ENCODE measurements around the gene UNC93A.
"Not testable (repeated sequence)": the region's sequence is repeated elsewhere in the genome, so short reads cannot be mapped to it uniquely, and the experiment has no call there.

Gene UNC93A

DNA sequence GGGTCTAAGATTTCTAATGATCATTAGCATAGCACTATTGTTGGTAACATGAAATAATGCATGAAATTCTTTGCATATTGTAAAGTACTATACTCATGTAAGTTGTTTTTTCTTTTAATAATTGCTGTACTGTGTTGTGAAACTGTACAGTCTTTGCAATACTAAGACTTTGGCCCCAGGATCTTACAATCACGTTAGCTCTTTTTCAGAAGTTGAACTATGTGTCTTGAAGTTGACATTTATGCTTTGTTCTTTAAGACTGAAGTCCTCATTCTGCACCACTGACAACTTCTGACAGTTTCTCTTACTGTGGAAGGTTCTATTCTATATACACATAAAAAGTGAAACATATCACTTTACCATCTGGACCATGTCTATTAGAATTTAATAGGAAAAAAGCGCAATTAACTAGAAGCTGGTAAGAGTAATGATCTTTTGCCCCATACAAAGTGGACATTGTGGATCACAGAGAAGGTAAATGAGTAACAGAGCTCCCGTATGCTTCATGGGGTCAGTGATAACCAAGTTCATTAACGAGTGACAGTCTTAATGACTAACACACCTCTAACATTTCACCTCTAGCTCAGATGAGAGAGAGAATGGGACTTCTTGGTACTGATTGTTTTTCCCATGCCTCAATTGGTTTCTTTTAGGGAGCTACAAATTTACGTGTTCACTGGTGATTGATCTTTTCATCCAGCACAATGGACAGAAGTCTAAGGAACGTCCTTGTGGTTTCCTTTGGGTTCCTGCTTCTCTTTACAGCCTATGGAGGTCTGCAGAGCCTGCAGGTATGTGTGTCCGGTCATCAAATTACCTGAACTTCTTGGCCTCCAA, at the start of gene UNC93A:
UNC93A (plus strand) TSS at position 530 of the 837 bp plus-strand sequence; CDS start at position 705, 175 bp downstream.
- no peak for DNase-seq (ENCODE audit: low spot score)

DNA sequence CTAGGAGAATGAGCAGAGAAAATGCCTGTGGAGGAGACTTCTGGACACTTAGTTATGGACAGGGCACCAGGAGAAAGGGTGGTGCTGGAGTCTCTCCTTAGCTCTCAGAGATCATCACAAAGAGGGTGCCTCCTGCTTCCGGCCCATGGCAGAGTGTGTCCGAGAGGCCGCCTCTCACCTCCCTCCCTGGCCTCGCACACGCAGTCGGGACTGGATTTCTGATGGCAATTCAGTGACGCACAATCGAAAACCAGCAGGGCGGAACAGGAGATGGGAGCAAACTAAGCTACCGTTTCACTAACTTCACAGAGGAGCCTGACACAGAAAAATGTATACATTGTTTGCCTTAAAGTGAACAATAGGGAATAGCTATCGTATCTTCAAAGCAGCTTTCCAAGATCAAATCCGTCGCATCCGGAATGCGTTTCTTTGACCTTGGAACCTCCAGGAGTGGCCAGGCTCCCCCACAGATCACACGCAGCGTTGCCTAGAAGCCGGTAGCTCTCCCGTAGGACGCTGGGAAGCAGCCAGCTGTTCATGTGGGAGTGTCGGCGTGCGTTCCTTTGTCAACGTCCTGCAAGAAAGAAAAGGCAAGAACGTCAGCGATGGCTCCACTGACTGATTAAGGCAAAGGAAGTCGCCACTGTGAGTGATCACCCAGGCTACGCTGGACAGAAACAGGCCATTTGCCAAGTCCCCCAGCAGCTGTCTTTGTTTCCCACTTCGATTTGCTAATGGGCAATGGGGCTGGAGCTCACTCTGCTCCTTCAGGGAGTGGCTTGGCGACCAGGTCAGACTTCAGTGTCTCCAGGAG, 49.6 kb upstream of the UNC93A start:
- DNase-seq (ENCODE audit: low spot score) = not testable (repeated sequence)

GRCh38 chr6:167242135-167242506, 49.0 kb upstream of the UNC93A start:
- not testable (repeated sequence) for DNase-seq (ENCODE audit: low spot score)

DNA sequence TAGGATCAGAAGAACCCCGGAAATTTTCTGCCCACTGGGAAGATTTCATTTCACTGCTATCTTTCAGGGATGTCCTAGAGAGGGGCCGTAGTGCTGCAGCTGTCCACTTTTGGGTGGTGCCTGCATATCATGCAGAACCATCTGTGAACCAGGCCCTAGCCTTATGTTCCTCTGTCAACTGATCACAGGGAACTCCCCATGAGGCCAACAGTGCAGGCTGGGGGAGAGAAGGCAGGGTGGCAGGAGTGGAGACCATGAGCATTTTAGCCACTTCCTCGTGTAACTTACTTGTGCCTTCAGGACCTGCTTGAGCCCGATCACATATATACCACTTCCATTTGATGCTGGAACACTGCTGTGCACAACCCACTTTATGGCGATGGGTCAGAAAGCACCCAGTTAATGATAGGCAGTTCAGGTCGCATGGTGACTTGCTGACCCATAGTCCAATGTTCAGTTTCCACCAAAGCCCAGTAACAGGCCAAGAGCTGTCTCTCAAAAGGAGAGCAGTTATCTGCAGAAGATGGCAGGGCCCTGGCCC, 48.5 kb upstream of the UNC93A start:
- DNase-seq (ENCODE audit: low spot score) = not testable (repeated sequence)

DNA sequence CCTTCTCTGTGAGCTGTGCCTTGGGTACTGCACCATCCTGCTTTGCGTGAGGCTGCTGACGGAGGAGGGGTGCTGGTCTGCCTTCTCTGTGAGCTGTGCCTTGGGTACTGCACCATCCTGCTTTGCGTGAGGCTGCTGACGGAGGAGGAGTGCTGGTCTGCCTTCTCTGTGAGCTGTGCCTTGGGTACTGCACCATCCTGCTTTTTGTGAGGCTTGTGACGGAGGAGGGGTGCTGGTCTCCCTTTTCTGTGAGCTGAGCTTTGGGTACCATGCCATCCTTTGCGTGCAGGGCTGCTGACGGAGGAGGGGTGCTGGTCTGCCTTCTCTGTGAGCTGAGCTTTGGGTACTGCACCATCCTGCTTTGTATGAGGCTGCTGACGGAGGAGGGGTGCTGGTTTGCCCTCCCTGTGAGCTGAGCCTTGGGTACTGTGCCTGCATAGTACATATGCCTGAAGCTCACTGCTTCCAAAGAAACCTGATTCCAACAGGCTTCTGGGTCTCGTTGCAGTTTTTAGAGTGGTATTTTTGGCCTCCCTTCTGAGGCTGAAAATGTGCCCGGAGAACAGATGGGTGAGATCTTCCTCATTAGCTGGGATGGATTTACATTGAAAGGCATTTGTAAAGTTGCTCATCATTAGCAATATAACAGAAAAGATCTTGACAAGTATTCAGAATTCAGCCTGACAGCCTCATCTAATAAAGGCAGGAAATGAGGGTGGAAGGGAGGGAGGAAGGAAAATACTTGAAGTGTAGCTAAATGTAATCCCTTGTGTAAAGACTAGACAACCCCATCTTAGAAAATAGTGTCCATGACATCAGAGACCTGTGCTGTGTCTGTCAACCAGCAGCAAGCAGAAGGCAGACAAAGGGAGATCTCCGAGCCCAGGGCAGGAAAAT, 46.8 kb upstream of the UNC93A start:
- no peak for DNase-seq (ENCODE audit: low spot score)

DNA sequence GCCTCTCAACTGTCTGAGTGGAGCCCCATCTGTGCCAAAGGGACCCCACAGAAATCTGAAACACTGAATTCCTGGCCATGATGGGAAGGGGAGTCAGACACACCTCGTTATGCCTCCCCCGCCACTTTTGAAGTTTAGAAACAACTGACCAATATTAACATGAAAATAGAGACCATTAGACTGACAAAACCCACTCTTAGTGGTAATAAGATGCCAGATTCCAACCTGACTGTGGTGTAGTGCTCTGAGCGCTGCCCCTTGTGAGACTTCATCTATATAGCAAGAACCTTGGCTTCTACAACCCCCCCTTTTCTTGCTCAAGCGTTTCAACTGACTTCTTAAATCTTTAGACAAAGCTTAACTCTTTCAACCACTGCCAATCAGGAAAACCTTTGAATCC, 46.1 kb upstream of the UNC93A start:
- no peak for DNase-seq (ENCODE audit: low spot score)

GRCh38 chr6:167245591-167245990, 45.5 kb upstream of the UNC93A start:
- DNase-seq (ENCODE audit: low spot score) = no peak

GRCh38 chr6:167247814-167248595, 43.1 kb upstream of the UNC93A start:
- no peak for DNase-seq (ENCODE audit: low spot score)

GRCh38 chr6:167248878-167249455, 42.1 kb upstream of the UNC93A start:
- DNase-seq (ENCODE audit: low spot score) = not testable (repeated sequence)

GRCh38 chr6:167252271-167252670, 38.8 kb upstream of the UNC93A start:
- no peak for DNase-seq (ENCODE audit: low spot score)

GRCh38 chr6:167255918-167256553, 35.1 kb upstream of the UNC93A start:
- no peak for DNase-seq (ENCODE audit: low spot score)

GRCh38 chr6:167258646-167259045, 32.5 kb upstream of the UNC93A start:
- DNase-seq (ENCODE audit: low spot score) = no peak

DNA sequence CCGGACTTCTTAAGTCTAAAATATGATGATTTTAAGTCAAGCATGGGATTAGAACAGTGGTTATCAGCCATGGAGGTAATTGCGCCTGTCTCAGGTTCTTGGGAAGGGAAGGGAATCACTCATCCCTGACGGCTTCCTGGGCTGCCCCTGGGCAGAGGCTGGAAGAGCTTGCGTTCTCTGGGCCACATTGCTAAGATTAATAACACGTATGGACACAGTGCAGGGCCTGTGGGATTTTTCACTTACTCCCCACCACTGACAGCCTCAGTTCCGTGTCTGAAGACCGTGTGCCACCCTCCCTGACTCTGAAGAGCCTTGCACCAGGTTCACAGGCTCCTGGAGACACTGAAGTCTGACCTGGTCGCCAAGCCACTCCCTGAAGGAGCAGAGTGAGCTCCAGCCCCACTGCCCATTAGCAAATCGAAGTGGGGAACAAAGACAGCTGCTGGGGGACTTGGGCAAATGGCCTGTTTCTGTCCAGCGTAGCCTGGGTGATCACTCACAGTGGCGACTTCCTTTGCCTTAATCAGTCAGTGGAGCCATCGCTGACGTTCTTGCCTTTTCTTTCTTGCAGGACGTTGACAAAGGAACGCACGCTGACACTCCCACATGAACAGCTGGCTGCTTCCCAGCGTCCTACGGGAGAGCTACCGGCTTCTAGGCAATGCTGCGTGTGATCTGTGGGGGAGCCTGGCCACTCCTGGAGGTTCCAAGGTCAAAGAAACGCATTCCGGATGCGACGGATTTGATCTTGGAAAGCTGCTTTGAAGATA, 24.9 kb upstream of the UNC93A start:
- DNase-seq (ENCODE audit: low spot score) = not testable (repeated sequence)

GRCh38 chr6:167266830-167267555, 24.1 kb upstream of the UNC93A start:
- DNase-seq (ENCODE audit: low spot score) = no peak

DNA sequence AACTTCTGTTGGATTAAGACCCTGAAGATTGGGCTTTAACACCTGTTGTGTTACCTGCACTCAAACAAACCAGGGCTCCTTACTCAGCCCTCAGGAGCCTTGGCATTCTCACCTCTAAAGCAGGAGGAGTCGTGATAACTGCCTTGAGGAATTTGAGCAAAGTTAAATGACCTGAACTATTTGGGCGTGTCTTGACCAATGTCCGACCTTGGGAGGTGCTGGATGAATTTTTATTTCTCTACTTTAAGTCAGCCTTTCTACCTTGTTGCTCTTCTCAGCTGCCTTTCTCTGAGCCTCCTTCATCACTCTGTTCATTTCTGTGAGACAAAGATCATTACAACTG, 23.6 kb upstream of the UNC93A start:
- DNase-seq (ENCODE audit: low spot score) = not testable (repeated sequence)

GRCh38 chr6:167267921-167268401, 23.2 kb upstream of the UNC93A start:
- DNase-seq (ENCODE audit: low spot score) = no peak

DNA sequence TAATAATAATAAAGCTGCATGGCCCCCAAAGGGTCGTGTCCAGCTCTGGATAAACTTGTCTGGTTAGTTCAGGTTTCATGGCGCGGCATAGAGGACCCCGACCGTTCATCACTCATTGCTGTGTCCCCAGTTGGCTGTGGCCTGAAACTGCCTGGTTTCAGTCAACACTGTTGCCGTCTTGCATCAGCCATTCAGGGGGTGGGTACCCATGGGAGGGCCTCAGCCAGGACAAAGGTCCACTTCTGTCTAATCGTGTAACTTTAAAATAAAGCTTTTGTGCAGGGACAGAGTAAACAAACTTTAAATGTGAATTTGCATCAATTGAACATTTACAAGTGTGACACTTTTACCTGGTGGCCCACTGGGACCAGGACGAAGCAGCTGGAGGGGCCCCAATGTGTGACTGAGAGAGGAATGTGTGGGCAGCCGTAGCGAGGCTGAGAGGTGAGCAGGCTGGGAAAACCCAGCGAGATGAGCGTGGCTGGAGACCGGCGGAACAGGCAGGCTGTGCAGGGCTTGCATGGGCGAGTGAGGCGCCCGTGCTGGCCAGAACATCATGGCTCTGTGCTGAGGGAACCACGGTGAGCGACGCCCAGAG, 22.3 kb upstream of the UNC93A start:
- DNase-seq (ENCODE audit: low spot score) = no peak

All from left forelimb (tissue), 1 donor.